ENCODE results near the gene TMC4.

The TMC4 gene

GRCh38 chr19:54155694-54156093, 17.3 kb downstream of the TMC4 start:
- DNase-seq (ENCODE audit: low read depth) = no peak

GRCh38 chr19:54154603-54155345, 18.2 kb downstream of the TMC4 start:
- no peak for DNase-seq (ENCODE audit: low read depth)

- no peak for DNase-seq (ENCODE audit: low read depth)
Observed at GRCh38 chr19:54153731-54154326, 19.1 kb downstream of the TMC4 start.

GRCh38 chr19:54152878-54153524, 20.0 kb downstream of the TMC4 start:
- no peak for DNase-seq (ENCODE audit: low read depth)

GRCh38 chr19:54152267-54152666, 20.7 kb downstream of the TMC4 start:
- no peak for DNase-seq (ENCODE audit: low read depth)

GRCh38 chr19:54151362-54152035, 21.5 kb downstream of the TMC4 start:
- DNase-seq (ENCODE audit: low read depth) = no peak

- DNase-seq (ENCODE audit: low read depth) = no peak
Observed at GRCh38 chr19:54149021-54149812, 23.7 kb downstream of the TMC4 start.

- no peak for DNase-seq (ENCODE audit: low read depth)
Observed at GRCh38 chr19:54148158-54148557, 24.8 kb downstream of the TMC4 start.

- DNase-seq (ENCODE audit: low read depth) = no peak
Observed at GRCh38 chr19:54147676-54148075, 25.3 kb downstream of the TMC4 start.

GRCh38 chr19:54145541-54146158, 27.3 kb downstream of the TMC4 start:
- no peak for DNase-seq (ENCODE audit: low read depth)

GRCh38 chr19:54142166-54142780, 30.7 kb downstream of the TMC4 start:
- DNase-seq (ENCODE audit: low read depth) = no peak

- DNase-seq (ENCODE audit: low read depth) = no peak
Observed at GRCh38 chr19:54141356-54141755, 31.6 kb downstream of the TMC4 start.

GRCh38 chr19:54138489-54139256, 34.3 kb downstream of the TMC4 start:
- no peak for DNase-seq (ENCODE audit: low read depth)

GRCh38 chr19:54137699-54138488, 35.1 kb downstream of the TMC4 start, which contains the start of gene CNOT3:
TSS of gene CNOT3 (plus strand) at chr19:54137762. CDS start at chr19:54142979, 5,217 bp downstream.
- no peak for DNase-seq (ENCODE audit: low read depth)

GRCh38 chr19:54136864-54137698, 35.9 kb downstream of the TMC4 start:
- DNase-seq (ENCODE audit: low read depth) = peak; percentile 100

- no peak for DNase-seq (ENCODE audit: low read depth)
Observed at GRCh38 chr19:54136086-54136863, 36.7 kb downstream of the TMC4 start.

- DNase-seq (ENCODE audit: low read depth) = no peak
Observed at GRCh38 chr19:54133957-54134590, 38.9 kb downstream of the TMC4 start.
